Gastroesophageal sphincter (tissue), 2 donors: ENCODE measurements around the gene HAUS5.

Experiments used
- EP300 ChIP-seq: sonication (generic); formaldehyde crosslinking; IDR thresholded peaks from one replicate; pipeline ENCODE4 v1.6.1; 2017; ENCODE audit warnings: antibody characterized with exemption, mild to moderate bottlenecking
- POLR2AphosphoS5 ChIP-seq: sonication (generic); formaldehyde crosslinking; IDR thresholded peaks from one replicate; pipeline ENCODE4 v1.6.1; 2017; ENCODE audit warnings: antibody characterized with exemption

GRCh38 chr19:35590875-35591274, 21.7 kb upstream of the HAUS5 start:
- TF ChIP-seq POLR2AphosphoS5 (no peak), EP300 (no peak)
